GM21717 (cell line): ENCODE measurements around the gene PGRMC1.
"Not testable (repeated sequence)": the region's sequence is repeated elsewhere in the genome, so short reads cannot be mapped to it uniquely, and the experiment has no call there.

Experiments used
- ATAC-seq: cut with Tn5 transposase; IDR thresholded peaks from one replicate; pipeline ENCODE4 v1.9.1; 2021; ENCODE audit warnings: mild to moderate bottlenecking, moderate library complexity; ENCODE audit not compliant: unreplicated experiment

Gene PGRMC1

GRCh38 chrX:119231936-119232445 is 4.1 kb upstream of the PGRMC1 start:
- ATAC-seq: no peak

- ATAC-seq: no peak
Observed at GRCh38 chrX:119235051-119235511, 1.0 kb upstream of the PGRMC1 start.

GRCh38 chrX:119236623-119237561 is 807 bp downstream of the PGRMC1 start:
- ATAC-seq: peak; percentile 35

GRCh38 chrX:119237562-119237942 is 1.5 kb downstream of the PGRMC1 start:
- ATAC-seq: no peak

GRCh38 chrX:119238557-119238956 is 2.5 kb downstream of the PGRMC1 start:
- ATAC-seq: no peak

- no peak for ATAC-seq
Observed at GRCh38 chrX:119240356-119240755, 4.3 kb downstream of the PGRMC1 start.

DNA sequence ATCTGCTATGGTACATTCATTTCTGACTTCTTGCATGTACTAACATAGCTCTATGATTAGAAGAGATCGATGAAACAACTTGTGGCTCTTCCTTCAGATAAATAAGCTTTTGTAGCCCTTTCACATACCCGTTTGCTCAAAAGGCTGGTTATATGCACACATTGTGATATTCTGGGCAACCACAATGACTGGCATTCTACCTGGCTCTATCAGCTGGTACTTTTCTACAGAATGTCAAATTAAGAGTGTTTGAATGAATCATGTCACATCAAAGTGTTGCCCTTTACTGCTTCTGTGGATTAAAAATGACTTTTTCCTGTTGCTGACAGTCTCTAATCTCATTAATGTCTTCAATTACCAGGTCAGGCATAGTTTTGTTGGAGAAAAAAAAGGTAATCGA is 11.6 kb downstream of the PGRMC1 start:
- ATAC-seq: no peak

- ATAC-seq: no peak
Observed at GRCh38 chrX:119249891-119250290, 13.8 kb downstream of the PGRMC1 start.

DNA sequence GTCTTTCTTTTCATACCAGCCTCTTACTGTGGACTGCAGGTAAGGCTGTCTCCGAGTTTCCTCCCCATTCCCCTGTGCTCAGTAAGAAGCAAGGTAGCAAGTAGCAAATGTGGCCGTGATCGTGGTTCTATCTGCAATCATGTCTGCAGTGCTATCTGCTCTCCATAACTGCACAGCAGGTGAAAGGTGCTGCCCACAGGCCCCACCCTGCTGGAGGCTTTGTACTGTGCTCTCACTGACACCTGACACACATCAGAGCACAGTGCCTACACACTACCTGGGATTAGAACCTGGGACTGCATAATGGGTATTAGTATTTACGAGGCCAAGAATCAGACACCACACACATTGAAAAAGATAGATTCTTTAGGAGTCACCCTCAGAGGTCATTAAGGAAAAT is 15.3 kb downstream of the PGRMC1 start:
- ATAC-seq: no peak

- ATAC-seq: no peak
Observed at GRCh38 chrX:119252716-119253115, 16.6 kb downstream of the PGRMC1 start.

DNA sequence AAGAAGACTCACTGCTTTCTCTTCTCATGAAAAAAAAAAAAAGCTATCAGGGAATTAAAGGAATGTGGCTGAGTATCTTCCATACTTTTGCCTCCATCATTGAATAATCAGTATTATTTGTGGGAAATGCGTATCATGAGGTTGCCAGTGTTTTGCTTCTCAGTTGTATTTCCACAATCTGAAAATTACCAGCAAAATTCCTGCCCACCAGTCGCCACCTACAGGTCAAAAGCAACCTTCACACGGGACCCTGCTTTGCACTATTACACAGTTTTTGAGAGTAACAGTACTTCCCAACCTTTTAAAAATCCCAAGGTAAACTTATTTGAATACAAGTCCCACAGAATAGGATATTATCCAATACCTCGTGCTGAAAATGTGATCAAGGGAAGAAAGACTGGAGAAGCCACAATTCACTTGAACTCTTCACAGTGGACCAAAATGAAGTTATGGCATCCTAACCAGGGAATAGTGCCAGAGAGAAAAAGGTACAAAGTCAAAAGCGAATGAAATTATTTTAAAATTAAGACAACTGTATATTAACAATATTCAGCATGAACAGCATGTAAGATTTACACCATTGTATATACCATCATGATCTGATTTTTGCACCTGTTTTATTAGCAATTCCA is 30.4 kb downstream of the PGRMC1 start:
- ATAC-seq: no peak

GRCh38 chrX:119267115-119267514 is 31.0 kb downstream of the PGRMC1 start:
- not testable (repeated sequence) for ATAC-seq

- ATAC-seq: no peak
Observed at GRCh38 chrX:119272882-119273419, 36.9 kb downstream of the PGRMC1 start.

DNA sequence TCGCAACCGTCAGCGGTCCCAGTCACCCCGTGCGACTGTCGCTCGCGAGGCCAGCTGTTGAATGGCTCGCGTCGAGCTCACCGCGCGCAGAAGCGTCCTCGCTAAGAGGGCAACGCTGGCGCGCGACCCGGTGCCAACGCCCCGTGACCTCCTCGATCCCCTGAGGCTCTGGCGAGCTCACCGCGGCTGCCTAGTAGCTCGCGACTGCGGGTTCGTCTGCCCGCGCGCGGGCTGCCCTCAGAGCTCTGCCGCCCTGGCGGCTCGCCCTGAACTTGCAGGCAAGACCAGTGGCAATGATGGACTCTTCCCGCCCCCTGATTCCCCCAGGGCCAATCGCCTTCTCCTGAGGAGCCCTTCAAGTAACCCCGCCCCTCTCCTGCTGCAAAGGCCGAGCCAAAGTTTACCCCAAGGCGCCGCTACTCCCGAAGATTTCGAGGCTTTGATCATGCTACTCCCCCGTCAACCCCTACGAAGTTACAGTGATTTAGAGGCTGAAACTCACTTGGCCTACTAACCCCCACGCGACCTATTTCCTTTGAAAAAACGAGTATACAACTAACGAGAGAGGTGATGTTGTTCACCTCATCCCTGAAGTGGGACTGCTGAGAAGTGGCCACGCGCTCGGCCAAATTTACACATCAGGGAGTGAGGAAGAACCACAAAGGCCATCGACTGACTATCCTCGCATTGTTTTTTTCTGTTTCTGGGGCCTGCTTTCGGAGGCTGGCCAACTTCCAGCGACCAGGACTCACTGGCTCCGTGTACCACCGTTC is 37.5 kb downstream of the PGRMC1 start:
- ATAC-seq: no peak

- not testable (repeated sequence) for ATAC-seq
Observed at GRCh38 chrX:119282347-119282746, 46.3 kb downstream of the PGRMC1 start.

DNA sequence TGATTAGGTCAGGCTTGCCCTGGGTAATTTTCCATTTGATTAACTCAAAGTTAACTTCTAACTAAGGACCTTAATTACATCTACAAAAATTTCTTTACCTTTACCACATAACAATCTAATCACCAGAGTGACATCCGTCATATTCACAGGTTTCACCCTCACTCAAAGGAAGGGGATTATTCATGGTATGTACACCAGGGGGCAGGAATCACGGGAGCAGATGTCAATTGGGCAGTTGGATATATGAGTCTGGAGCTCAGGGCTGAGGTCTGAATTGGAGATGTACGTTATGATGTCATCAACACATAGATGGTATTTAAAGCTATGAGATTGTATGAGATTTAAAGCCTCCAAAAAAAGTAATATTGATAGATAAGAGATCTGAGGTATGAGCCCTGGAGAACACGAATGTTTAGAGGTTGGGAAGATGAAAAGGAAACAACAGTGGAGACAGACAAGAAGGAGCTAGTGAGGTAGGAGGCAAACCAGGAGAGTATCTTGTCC is 52.9 kb downstream of the PGRMC1 start:
- ATAC-seq: no peak

DNA sequence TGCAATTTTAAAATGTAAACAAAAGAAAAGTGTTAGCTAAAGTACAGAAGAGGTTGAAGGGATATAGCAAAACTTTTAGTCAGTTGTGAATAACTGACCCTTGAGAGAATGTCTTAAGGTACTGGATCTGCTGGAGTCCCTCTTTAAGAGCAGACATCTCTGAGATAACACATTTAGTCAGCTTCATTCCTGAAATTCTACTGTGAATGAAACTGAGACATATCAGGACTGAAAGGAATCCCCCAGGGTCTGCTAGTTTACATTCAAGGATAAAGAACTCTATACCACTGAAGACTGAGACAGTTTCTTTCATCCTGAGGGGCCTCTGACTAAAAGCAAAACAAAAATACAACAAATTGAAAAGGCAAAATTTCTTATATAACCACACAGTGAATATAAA is 54.4 kb downstream of the PGRMC1 start:
- ATAC-seq: no peak

DNA sequence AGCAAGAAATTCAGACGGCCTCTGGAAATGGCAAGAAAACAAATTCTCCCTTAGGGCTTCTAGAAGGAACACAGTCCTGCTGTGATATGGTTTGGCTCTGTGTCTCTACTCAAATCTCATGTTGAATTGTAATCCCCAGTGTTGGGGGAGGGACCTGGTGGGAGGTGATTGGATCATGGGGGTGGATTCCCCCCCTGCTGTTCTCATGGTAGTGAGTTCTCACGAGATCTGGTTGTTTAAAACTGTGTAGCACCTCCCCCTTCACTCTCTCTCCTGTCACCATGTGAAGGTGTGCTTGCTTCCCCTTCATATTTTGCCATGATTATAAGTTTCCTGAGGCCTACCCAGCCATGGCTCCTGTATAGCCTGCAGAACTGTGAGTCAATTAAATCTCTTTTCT is 55.2 kb downstream of the PGRMC1 start:
- ATAC-seq: not testable (repeated sequence)

- no peak for ATAC-seq
Observed at GRCh38 chrX:119292445-119292844, 56.4 kb downstream of the PGRMC1 start.
